ENCODE measurements around the gene HEG1. TPM values are rescaled to one million over a fixed set of nuclear protein-coding genes. Genes with fewer than 3 reads are reported as not detected.

Gene HEG1
- total RNA-seq, 3 donors from 2014 or later (not counting 1 experiment from before 2014, with no cell fraction given): 52.1 to 83.5 (median 68.1) TPM

DNA sequence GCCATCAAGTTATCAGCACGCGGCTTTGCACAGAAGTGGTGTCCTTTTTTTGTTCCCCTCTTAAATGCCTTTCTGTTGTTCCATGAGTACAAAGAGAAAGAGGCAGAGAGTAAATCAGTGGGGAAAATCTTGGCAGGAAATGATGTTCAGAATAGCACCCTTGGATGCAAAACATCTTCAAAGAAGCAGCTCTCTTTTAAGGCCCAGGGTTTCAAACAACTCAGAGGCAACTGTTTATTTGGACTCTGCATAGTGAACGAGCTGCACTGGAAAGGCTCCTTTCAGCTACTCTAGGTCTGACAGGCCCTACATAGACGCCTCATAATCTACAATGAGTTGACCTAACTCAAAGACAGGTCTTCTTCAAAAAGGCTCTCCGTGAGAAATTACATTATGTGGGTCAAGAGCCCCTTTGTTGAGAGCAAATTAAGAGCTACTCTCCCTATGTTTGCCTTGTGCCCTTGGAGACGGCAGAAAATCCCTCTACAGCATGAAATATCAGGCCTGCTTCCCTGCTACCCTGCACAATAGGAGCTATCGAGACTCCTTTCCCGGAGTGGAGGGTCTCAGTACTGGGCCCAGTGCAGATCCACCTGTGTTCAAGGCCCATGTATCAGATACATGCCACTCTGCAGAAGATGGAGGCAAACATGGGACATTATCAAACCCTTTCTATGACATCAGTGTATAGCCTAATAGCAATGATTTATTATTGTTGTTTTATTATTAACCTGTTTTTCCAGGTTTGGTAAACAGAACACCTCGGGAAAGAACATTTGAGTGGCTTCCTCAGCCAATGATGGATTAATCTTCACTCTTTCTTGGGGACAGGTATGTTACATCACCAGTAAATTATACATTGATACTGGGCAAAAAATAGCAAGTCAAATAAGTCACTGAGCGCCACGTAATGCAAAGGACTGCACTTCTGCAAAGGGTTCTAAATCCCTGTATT is 53.1 kb downstream of the HEG1 start:
- Histone ChIP-seq H3K27ac (ENCODE audit: low read length) (no peak overlapping the region), H3K4me1 (ENCODE audit: control insufficient read depth, insufficient read depth, low read length) (peaks cover 7% of the 10 kb centered on the region), H3K4me3 (ENCODE audit: low read length) (no peak overlapping the region), H3K9me3 (ENCODE audit: control insufficient read depth, insufficient read depth, low read length) (no peaks in the 10 kb centered on the region), H3K36me3 (ENCODE audit: control insufficient read depth, insufficient read depth, low read length) (peaks cover 95% of the 10 kb centered on the region), H3K27me3 (ENCODE audit: control insufficient read depth, insufficient read depth, low read length) (no peaks in the 10 kb centered on the region)
- H3K4me3 Mint-ChIP-seq: no peak overlapping the region
- ATAC-seq (peak in 2 of 3 donors; percentile 38 to 55), DNase-seq (peak in 1 of 2 donors; percentile 65)
- TF ChIP-seq, protein P1, sequence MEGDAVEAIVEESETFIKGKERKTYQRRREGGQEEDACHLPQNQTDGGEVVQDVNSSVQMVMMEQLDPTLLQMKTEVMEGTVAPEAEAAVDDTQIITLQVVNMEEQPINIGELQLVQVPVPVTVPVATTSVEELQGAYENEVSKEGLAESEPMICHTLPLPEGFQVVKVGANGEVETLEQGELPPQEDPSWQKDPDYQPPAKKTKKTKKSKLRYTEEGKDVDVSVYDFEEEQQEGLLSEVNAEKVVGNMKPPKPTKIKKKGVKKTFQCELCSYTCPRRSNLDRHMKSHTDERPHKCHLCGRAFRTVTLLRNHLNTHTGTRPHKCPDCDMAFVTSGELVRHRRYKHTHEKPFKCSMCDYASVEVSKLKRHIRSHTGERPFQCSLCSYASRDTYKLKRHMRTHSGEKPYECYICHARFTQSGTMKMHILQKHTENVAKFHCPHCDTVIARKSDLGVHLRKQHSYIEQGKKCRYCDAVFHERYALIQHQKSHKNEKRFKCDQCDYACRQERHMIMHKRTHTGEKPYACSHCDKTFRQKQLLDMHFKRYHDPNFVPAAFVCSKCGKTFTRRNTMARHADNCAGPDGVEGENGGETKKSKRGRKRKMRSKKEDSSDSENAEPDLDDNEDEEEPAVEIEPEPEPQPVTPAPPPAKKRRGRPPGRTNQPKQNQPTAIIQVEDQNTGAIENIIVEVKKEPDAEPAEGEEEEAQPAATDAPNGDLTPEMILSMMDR (IDR thresholded peaks at IDR 0.05): no peak
- H3K27me3 Mint-ChIP-seq (ENCODE audit: low read depth in 2 of 2): no peaks in the 10 kb centered on the region
- 86% methylated on average over 11 of the region's 11 CpGs for WGBS (ENCODE audit: insufficient coverage)
- peaks cover 19% of the 10 kb centered on the region for H3K36me3 Mint-ChIP-seq
- peaks cover 6 to 13% of the 10 kb centered on the region in 2 donors for H3K4me1 Mint-ChIP-seq
- intact Hi-C loops (cut with micrococcal nuclease): no loop called here
- H3K27ac Mint-ChIP-seq: peak overlapping the region; percentile 14 to 57
- H3K9me3 Mint-ChIP-seq: no peaks in the 10 kb centered on the region

DNA sequence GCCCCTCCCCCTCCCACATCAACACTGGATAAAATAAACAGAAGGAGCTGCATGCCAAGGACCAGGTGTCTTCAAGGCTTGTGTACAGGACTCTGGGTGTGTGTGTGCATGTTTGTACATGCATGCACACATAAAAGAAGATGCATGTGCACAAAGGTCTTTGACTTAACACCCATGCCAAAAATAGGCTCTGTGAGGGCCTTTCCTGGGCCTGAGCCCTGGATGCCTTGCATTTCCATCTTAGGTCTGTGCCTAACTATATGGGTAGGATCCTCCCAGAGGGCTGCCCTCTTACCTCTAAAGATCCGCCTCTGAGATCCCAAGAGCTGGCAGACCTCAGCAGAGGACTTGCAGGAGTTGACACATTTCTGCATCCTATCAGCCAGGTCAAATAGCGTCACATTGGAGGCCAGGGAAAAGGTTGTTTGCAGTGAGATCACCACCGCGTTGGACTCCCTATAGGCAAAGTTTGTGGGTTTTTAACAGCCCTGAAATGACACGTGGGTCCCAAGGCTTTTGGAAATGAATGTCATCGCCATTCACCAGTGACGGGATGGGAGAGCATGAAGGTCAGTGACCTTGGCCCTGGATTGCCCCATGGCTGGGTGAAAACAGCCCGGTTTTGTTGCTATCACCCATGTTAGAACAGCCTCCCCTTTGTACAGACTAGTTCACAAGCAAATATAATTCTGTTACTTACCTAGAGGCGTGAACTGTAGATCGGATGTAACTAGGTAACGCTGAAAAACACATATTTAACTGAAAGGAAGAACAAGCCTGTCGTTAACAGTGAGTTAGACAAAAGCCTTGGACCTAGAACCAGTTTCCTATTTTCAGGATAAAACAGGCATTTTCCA is 54.0 kb downstream of the HEG1 start:
- H3K27me3 ChIP-seq (ENCODE audit: control insufficient read depth, insufficient read depth, low read length): no peaks in the 10 kb centered on the region
- 89% methylated on average over 12 of the region's 12 CpGs for WGBS (ENCODE audit: insufficient coverage)
- H3K4me3 ChIP-seq (ENCODE audit: low read length): no peak overlapping the region
- peak; percentile 8 to 72 (median 58) for ATAC-seq
- intact Hi-C loops (cut with micrococcal nuclease): no loop called here
- H3K27ac ChIP-seq (ENCODE audit: low read length): no peak overlapping the region
- H3K36me3 Mint-ChIP-seq: peaks cover 19% of the 10 kb centered on the region
- no peaks in the 10 kb centered on the region for H3K9me3 Mint-ChIP-seq
- no peak overlapping the region for H3K4me3 Mint-ChIP-seq
- H3K27ac Mint-ChIP-seq: peak overlapping the region; percentile 14 to 57
- H3K4me1 ChIP-seq (ENCODE audit: control insufficient read depth, insufficient read depth, low read length): peaks cover 7% of the 10 kb centered on the region
- DNase-seq: peak in 1 of 2 donors; percentile 54
- no peaks in the 10 kb centered on the region for H3K27me3 Mint-ChIP-seq (ENCODE audit: low read depth in 2 of 2)
- peaks cover 6 to 13% of the 10 kb centered on the region in 2 donors for H3K4me1 Mint-ChIP-seq
- TF ChIP-seq, protein P1 (IDR thresholded peaks at IDR 0.05): no peak
- no peaks in the 10 kb centered on the region for H3K9me3 ChIP-seq (ENCODE audit: control insufficient read depth, insufficient read depth, low read length)
- peaks cover 98% of the 10 kb centered on the region for H3K36me3 ChIP-seq (ENCODE audit: control insufficient read depth, insufficient read depth, low read length)

- peaks cover 93% of the 10 kb centered on the region for H3K36me3 ChIP-seq (ENCODE audit: control insufficient read depth, insufficient read depth, low read length)
- no peak overlapping the region for H3K27ac ChIP-seq (ENCODE audit: low read length)
- TF ChIP-seq, protein P1 (IDR thresholded peaks at IDR 0.05): no peak
- DNase-seq: no peak
- intact Hi-C loops (cut with micrococcal nuclease): no loop called here
- H3K27ac Mint-ChIP-seq: no peak overlapping the region
- H3K4me1 Mint-ChIP-seq: peaks cover 12 to 20% of the 10 kb centered on the region in 2 donors
- H3K27me3 Mint-ChIP-seq (ENCODE audit: low read depth in 2 of 2): no peaks in the 10 kb centered on the region
- WGBS (ENCODE audit: insufficient coverage): 96% methylated on average over 2 of the region's 2 CpGs
- no peaks in the 10 kb centered on the region for H3K9me3 Mint-ChIP-seq
- no peaks in the 10 kb centered on the region for H3K27me3 ChIP-seq (ENCODE audit: control insufficient read depth, insufficient read depth, low read length)
- no peaks in the 10 kb centered on the region for H3K9me3 ChIP-seq (ENCODE audit: control insufficient read depth, insufficient read depth, low read length)
- no peak overlapping the region for H3K4me3 ChIP-seq (ENCODE audit: low read length)
- no peak for ATAC-seq
- peaks cover 13% of the 10 kb centered on the region for H3K4me1 ChIP-seq (ENCODE audit: control insufficient read depth, insufficient read depth, low read length)
- peaks cover 11% of the 10 kb centered on the region for H3K36me3 Mint-ChIP-seq
- no peak overlapping the region for H3K4me3 Mint-ChIP-seq
Measured at GRCh38 chr3:125000661-125001060, 55.1 kb downstream of the HEG1 start.

Measured in natural killer cell (primary cell).